GM04503 (cell line): ENCODE measurements around the gene NCKAP1.
"Not testable (repeated sequence)": the region's sequence is repeated elsewhere in the genome, so short reads cannot be mapped to it uniquely, and the experiment has no call there.

Experiments used
- DNase-seq: peaks from one replicate; pipeline ENCODE4 v3.0.0-alpha.2; 2012; ENCODE audit warnings: low read depth

Gene NCKAP1

DNA sequence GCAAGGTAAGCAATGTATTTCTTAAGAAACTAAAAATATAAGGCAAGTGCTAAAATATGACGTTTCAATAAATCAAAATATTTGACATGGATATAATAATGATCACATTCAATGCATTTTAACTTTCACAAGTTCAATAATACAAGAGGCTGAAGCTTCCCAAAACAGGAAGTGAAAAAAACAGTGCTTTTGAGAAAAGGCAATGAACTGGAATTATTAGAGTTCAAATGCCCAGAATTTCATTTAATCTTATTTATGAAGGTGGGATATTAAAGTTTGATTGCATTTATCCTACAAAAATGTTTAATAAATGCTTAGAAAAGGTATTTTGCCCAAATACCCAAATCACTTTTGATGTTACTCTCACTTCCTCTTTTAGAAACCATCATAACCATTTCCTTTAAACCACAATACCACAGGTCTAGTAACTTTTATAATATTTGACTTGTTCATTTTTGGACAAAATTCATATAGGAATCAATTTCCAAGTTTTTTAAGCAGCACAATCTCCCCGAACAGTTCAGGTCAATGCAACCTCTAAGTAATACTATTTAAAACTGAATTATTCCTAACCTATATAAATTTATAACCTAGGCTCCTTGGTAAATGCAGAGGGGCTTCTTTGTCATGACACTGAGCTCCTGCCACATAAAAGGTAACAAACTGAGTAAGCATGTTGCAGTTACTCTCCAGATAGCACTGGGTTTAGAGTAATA lies 2.1 kb downstream of the NCKAP1 start:
- no peak for DNase-seq

DNA sequence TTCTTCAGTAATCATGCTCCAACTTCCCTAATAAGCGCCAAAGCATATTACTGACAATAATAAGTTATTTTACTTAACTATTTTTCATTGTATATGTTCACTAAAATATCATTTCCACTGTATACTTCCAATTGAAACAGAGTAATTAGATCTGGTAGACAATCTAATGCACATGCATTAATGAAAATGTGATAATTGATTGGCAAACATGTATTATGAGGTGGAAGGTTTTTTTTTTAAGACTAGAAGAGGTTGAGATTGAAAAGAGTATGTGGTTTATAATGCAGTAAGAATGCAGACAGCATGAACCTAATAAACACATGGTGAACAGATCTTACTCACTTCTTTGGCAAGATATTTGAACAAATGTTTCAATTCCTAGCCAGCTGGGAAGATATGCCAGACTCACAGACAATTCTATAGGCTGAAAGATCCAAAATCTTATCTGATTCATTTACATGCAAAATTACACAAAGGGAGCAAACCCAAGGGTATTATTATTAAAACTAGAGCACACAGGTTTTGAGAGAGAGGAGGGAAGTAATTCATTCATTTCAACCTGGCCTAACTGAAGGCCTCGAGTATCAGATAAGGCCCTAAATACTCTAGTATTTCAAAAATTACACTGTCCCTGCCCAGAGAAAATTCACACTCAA lies 2.8 kb downstream of the NCKAP1 start:
- peak; percentile 41 for DNase-seq

DNA sequence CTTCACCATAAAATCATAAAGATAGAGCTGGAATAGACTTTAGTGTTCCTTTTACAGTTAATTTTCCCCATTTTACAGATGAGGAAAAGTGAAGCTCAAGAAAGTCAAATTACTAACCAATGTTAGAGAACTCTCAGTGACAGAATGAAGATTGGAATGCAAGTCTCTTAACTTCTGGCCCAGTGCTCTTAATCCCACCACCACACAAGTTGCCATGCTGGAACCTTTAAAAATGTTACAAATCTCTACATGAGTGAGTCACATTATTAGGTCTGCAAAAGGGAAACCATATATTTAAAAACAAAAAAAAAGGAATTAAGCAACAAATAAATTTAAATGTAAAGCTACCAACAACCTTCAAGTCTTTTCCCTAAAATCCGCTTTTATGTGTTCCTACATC lies 3.5 kb downstream of the NCKAP1 start:
- DNase-seq: no peak

DNA sequence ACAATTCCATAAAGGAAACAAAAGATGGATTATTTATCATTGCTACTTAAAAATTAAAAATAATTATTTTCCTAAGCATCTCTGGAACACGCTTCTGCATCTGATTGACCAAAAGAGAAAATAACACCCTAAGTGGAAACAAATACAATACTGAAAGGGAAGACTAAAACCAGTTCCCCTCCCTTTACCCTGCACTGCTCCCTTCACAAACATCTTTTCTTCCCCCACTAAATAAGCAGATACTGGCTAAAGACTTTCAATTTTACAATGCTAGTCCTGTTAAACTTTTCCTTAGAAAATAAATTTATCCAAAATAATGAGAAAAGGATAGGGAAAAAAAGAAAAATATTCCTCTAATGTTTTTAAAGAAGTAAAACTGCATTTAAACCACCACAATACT lies 4.3 kb downstream of the NCKAP1 start:
- no peak for DNase-seq

DNA sequence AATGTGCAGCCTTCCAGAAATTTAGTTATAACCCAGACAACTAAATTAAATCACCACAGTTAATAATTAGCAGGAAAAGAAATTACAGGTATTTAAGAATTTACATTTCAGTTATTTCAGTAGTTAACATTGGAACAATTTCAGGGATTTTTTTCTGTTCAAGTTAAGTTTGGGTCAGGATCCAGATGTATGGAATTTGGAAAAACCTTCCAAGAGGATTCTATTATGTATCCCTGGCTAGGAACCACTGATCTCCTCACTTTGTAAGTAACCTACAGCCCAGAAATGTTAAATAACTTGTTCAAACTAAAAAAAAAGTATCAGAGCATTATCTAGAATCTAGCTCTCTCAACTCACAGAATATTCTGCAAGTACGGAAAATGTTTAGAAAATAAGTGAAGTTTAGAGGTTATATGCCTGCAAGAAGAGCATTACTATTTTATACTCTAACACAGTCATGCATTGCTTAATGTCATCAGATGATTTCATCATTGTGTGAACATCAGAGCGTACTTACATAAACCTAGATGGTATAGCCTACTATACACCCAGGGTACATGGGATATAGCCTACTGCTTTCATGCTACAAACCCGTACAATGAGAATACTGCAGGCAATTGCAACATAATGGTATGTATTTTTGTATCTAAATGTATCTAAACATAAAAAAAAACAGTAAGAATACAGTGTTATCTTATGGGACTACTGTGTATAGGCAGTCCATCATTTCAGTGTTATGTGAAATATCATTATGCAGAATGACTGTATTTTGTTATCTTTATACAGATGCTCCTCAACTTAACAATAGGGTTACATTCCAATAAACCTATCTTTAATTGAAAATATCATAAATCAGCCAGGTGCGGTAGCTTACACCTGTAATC lies 6.1 kb downstream of the NCKAP1 start:
- DNase-seq: no peak

DNA sequence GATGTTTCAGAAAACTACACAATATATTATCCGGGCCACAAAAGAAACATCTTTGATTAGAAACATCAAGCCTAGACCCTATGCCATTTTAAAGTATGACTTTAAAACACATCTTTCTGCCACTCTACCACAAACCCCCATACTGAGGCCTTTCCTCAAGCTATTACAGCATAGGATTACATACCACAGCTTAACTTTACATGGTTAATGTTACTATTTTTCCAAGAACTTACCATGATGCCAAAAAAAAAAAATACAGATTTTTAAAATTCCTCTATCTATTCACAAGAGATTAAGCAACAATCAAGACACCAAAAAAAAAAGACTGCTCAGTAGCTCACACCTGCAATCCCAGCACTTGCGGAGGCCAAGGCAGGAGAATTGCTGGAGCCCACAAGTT lies 9.0 kb downstream of the NCKAP1 start:
- no peak for DNase-seq

DNA sequence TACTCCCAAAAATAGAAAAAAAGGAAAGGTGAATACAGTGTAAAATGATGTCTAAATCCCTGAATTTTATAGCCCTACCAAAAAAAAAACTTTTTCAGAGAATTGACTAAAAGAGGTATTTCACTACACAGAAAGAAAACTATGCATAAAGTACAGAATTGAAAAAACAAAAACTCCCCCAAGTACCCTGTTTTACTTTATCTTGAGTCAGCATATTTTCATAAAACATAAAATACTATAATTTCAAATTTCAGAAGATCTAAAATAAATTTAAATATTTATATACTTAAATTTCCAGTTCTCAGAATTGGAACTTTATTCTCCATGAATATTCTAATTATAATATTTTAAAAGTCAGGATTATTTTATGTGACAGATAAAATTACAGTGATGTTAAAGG lies 10.1 kb downstream of the NCKAP1 start:
- DNase-seq: no peak

DNA sequence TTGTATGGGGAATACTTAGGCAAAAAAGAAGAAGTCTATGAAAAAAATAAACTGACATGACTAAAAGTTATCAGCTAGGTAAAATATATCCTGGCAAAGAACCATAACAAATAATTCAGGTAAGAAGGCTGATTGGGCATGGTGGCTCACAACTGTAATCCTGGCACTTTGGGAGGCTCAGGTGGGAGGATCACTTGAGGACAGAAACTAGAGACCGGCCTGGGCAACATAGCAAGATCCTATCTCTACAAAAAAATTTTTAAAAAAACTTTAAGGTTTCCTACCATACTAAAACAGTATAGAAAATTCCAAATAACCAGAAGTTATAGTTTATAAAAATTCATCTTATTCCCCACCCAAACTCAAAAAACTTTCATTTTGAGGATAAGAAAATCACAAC lies 10.8 kb downstream of the NCKAP1 start:
- no peak for DNase-seq

DNA sequence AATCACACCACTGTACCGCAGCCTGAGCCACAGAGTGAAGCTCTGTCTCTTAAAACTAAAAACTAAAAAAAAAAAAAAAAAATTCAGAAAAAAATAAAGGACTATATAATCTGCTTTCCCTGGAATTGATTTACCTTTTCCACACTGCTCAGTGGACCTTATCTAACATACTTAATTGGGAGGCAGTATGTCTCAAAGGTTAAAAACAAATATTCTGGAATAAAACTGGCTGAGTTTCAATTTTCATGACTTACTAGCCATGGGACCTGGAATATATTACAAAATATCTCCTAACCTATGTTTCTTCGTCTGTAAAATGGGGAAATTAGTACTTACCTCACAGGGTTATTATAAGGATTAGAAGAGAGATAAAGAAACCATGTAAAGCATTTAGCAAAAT lies 11.8 kb downstream of the NCKAP1 start:
- DNase-seq: no peak

DNA sequence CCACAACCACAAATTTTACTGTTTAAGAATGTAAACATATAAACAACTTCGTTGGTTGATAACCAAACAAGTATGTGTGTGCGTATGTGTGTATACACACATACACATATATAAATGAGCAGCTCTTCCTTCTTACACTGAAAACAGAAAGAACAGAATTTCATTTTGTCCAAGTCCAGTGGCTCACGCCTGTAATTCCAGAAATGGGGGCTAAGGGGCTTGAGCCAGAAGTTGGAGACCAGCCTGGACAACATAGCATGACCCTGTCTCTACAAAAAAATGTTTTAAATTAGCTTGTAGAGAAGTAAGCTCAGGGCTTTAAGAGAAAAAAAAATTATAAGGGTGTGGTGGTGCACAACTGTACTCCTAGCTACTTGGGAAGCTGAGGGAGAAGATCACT lies 12.3 kb downstream of the NCKAP1 start:
- DNase-seq: no peak

DNA sequence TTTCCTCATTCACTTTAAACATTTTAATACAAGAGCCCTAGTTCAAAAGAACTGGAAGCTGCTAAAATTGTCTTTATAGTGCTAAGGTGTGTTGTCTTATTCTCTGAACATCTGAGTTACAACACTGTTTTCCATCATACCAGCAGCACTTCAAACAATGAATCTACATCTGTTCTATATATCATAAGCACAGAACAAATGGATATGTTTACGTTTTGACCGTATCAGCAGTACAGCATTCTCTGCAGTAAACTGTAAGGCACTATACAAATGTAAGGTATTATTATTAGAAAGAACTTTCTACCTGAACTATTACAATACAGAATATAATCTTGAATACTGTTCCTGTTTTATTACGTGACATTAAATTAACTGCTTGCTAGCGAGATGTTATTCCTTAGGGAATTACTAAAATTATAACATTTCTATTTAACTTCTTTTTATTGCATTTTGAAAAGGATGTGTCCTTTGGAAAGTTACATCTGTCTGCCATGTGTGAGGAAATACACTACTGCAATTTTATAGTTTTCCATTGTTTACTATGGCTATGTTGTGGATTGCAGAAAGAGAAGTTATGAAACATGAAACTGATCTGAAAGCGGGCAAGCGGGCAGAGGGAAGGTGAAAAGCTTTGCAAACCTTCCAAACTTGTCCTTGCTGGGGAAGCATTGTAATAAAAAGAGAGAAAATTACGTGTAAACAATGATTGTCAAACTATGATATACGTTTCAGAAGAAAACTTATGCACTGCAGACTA lies 13.7 kb downstream of the NCKAP1 start:
- peak; percentile 28 for DNase-seq

DNA sequence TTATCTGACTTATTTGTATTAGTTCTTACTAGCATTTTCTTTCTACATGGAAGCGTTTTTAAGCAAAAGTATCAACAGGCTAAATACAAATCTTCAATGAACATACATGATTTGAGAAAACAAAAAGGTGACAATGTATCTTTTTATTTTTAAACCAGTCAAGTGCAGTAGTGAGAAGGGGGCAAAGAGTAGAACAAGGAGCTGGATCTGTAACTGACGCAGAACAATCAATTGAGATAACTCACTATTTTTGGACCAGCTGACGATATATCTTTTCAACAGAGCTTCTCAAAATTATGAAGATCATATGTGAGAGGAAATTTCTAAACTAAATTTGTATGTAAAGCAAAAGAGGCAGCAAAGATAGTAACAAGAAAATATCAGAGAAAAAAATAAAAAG lies 15.5 kb downstream of the NCKAP1 start:
- DNase-seq: no peak

DNA sequence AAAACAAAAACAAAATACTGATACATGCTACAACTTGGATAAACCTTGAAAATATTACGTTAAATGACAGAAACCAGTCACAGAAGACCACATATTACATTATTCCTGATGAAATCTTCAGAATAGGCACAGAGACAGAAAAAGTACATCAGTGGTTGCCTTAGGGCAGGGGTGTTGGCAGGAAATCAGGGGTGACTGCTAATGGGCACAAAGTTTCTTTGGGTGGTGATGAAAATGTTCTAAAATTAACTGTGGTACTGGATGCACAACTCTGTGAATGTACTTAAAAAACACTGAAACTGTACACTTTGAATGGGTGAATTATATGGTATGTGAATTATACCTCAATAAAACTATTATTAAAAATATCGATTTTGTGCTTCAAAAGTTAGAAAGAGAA lies 16.6 kb downstream of the NCKAP1 start:
- no peak for DNase-seq

DNA sequence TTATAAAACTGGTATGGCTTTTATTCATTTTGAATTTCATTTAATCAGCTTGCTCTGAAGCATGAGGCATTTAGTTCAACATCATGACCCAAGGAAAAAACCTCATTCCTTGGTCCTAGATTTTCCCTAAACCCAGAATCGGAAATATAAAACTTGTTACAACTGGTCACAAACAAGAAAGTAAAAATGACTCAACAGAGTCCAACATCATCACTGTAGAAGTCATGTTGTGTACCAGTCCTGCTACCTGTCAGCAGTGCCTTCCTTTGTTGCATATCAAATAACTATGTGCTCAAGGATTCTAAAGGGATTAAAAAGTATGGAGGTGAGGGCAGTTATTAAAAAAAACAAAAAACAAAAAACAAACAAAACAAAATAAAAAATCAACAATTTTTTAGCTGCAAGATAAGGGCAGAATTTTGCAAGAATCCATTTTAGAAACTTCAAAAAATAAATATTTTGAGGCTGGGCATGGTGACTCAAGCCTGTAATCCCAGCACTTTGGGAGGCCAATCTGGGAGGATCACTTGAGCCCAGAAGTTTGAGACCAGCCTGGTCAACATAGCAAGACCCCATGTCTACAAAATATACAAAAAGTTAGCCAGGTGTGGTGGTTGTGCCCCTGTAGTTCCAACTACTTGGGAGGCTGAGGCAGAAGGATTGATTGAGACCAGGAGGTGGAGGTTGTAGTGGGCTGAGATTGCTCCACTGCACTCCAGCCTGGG lies 18.4 kb downstream of the NCKAP1 start:
- no peak for DNase-seq

DNA sequence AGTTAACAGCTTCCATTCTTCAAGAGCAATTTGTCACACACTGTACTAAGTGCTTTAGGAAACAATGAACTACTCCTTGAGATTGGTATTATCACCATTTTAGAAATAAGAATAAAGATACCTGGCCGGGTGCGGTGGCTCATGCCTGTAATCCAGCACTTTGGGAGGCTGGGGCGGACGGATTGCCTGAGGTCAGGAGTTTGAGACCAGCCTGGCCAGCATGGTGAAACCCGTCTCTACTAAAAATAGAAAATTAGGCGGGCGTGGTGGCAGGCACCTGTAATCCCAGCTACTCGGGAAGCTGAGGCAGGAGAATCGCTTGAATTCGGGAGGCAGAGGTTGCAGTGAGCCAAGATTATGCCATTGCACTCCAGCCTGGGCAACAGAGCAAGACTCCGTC lies 20.4 kb downstream of the NCKAP1 start:
- DNase-seq: not testable (repeated sequence)

DNA sequence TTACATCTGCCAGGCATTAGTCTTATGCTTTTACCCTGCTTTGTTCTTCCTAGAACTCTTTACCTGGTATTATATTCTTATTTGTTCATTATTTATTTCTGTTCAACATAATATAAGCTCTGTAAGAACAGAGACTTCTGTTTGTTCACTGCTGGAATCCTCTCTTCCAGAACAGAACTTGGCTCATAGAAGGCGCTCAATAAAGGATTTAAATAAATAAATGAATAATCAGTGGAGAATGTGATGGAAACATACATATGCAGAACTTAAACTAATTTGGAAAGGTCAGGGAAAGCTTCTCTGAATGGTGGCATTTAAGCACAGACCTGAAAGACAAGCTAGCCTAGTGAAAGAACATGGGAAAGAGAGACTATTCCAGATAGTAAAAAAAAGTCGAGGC lies 24.3 kb downstream of the NCKAP1 start:
- DNase-seq: no peak

DNA sequence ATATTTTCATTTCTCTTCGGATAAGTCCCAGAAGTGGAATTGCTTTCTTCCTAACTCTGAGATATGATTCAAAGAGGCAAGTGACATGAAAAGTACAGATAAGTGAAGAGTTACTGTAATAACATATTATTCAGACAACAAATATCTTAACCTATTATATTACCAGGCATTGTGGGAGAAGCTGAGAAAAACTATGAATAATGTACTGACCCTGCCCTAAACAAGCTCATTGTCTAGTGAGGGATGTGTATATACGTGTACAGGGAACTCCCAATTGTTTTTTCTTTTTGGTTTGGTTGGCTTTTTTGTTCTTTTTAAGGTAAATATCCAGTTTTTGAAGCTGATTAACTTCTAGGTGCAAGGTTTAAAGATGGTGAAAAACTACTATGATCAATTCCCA lies 26.5 kb downstream of the NCKAP1 start:
- no peak for DNase-seq

DNA sequence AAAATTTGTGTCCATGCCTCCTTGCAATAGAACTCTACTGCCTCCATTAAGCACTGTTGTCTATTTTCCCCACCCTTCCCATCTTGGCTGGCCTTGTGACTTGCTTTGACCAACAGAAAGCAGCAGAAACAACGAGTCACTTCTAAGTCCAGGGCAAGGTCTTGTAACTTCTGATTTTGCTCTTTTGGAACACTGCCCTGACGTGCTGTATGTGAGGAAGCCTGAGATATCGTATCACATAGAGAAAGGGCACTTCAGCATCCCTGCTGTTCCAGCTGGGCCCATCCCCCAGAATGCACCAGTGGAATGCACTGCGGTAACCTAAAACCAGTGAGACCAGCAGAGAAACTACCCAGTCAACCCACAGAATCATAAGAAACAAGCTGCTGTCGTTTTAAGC lies 28.1 kb downstream of the NCKAP1 start:
- DNase-seq: no peak

DNA sequence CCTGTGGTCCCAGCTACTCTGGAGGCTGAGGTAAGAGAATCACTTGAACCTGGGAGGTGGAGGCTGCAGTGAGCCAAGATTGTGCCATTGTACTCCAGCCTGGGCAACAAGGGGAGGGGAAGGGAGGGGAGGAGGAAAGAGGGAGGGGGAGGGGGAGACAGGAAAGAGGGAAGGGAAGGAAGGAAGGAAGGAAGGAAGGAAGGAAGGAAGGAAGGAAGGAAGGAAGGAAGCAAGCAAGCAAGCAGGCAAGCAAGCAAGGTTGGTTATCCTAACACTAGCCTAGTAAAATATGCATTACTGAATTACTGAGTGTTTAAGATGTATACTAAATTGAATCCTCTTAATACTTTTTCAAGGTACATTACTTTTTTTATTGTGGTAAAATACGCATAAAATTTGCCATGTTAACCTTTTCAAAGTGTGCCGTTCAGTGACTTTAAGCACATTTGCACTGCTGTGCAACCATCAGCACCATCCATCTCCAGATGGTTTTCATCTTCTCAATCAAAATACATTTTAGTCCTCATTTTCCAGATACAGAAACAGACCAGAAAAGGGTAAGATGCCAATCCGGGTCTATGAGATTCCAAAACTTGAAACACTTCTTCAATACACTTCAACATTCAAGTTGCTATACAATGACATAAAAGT lies 28.9 kb downstream of the NCKAP1 start:
- DNase-seq: no peak

DNA sequence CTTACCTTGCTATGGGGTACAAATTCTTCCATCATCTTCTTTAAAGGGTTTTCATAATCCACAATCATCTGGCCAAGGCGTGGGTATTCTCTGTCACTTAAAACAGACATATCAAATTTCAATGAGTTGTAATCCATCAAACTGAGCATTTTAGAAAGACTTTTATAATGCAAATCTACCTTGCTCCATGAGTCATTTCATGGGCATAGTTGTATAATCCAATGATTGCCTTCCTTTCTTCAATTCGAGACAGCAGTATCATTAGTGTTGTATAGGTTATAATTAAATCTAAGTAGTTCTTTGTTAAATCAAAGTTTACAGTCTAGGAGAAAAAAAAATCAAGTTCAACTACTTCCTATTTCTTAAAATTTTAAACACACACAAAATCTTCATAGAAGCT lies 36.3 kb downstream of the NCKAP1 start:
- DNase-seq: no peak

DNA sequence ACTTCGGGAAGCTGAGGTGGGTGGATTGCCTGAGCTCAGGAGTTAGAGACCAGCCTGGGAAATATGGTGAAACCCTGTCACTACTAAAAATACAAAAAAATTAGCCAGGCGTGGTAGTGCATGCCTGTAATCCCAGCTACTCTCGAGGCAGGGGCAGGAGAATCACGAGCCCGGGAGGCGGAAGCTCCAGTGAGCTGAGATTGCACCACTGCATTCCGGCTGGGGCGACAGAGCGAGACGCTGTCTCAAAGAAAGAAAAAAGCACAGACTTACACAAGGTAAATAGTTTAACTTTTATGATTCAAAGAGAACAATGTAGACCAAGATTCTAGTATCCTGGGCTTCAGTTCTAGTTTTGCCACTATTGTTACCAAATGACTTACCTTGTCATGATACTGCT lies 37.4 kb downstream of the NCKAP1 start:
- DNase-seq: no peak
